ENCODE results near the gene CFAP43. TPM values are rescaled to one million over a fixed set of nuclear protein-coding genes. Genes with fewer than 3 reads are reported as not detected.

CFAP43 gene
- total and polyA plus RNA-seq, 9 of the 15 experiments (the other 6 are each of a cell fraction or from before 2014, with no cell fraction given), result 0.07 to 0.86 (median 0.11) TPM; not detected in 1

DNA sequence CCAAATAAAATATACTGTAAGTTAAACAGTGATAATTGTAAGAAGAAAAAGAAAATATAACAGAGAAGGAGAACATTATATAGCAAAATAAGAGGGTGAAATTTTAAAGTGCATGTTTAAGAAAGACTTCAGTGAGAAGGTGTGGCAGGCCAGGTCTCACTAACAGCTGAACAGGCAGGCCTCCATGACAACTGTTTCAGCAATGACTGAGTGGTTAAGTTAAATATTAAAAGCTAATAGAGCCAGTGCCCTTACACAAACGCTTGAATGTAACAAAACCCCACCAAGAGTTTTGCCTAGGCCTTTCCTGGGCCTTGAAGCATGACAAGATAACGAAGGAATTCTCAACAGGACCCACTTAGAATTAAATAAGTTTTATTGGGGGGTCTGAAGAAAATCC, 32.6 kb downstream of the CFAP43 start:
- TF ChIP-seq MEF2D (tag; conservative IDR thresholded peaks at IDR 0.05; ENCODE audit: low read depth) (no peak), ZNF76 (CRISPR knock-in tag; IDR thresholded peaks at IDR 0.05; ENCODE audit: borderline replicate concordance) (no peak), ELF1 (tag; IDR thresholded peaks at IDR 0.05) (no peak), RBM22 (IDR thresholded peaks at IDR 0.05; ENCODE audit: low read depth, low read length, poor library complexity, severe bottlenecking) (no peak), CEBPG (CRISPR knock-in tag; IDR thresholded peaks at IDR 0.05) (no peak), CEBPG (tag; conservative IDR thresholded peaks at IDR 0.05 in 1 of 2, IDR thresholded peaks at IDR 0.05 in 1 of 2) (no peak), TAL1 (IDR thresholded peaks at IDR 0.05) (no peak), ZNF253 (CRISPR knock-in tag; conservative IDR thresholded peaks at IDR 0.05) (no peak), EP400 (IDR thresholded peaks at IDR 0.05) (no peak), ETS2 (tag; IDR thresholded peaks at IDR 0.05; ENCODE audit: borderline replicate concordance, poor library complexity, severe bottlenecking) (no peak), HDAC6 (IDR thresholded peaks at IDR 0.05; ENCODE audit: low read depth, low read length) (no peak)
- 0% methylated on average over 2 of the region's 2 CpGs for WGBS (ENCODE audit: insufficient coverage, low coverage, missing lambda C conversion rate)

More for the DNA sequence above, 32.6 kb downstream of the CFAP43 start:
- in situ Hi-C loops (cut with MboI), result no loop called here
- Histone ChIP-seq H3K36me3 (ENCODE audit: control insufficient read depth, insufficient read depth, low read length) (no peaks in the 10 kb centered on the region), H3K4me3 (no peak overlapping the region), H3K4me1 (replicated peaks in 1 of 2; ENCODE audit: control insufficient read depth in 2 of 2, insufficient read depth in 2 of 2, low read length in 2 of 2) (no peaks in the 10 kb centered on the region), H3K9ac (ENCODE audit: insufficient read depth in 1 of 2, low read depth in 2 of 2, low read length in 2 of 2) (no peak overlapping the region), H3K27ac (ENCODE audit: extremely low read depth, low read depth, low read length) (no peak overlapping the region), H3K9me3 (replicated peaks; ENCODE audit: control insufficient read depth, insufficient read depth, low read depth, low read length) (no peaks in the 10 kb centered on the region), H3K4me2 (ENCODE audit: insufficient read depth, low read length) (no peak overlapping the region), H3K27me3 (ENCODE audit: control insufficient read depth in 2 of 2, insufficient read depth in 2 of 2, low read length in 2 of 2) (peaks cover 0 to 4% of the 10 kb centered on the region in 2 experiments; a peak in 1 of 5 replicates), H3K79me2 (ENCODE audit: control insufficient read depth, insufficient read depth, low read length) (no peaks in the 10 kb centered on the region), H2AFZ (ENCODE audit: low read depth, low read length) (no peak overlapping the region), H4K20me1 (replicated peaks; ENCODE audit: control insufficient read depth, insufficient read depth, low read length) (no peaks in the 10 kb centered on the region), H3K9me1 (ENCODE audit: control insufficient read depth, insufficient read depth, low read length) (no peaks in the 10 kb centered on the region)
- intact Hi-C loops (cut with micrococcal nuclease), result no loop called here
- no peak for DNase-seq (ENCODE audit: extremely low read depth in 1 of 4, low spot score in 3 of 4)
- no peak for ATAC-seq
- POLR2A ChIA-PET, result no interaction called here
- no peak for FAIRE-seq
- no TSS peak for BruUV-seq (replicated peaks)
- CTCF ChIA-PET (ENCODE audit: low intra/inter-chr PET ratio), result no interaction called here
